HG03066 (cell line): ENCODE measurements around the gene AQP12A.
"Not testable (repeated sequence)": the region's sequence is repeated elsewhere in the genome, so short reads cannot be mapped to it uniquely, and the experiment has no call there.

Source experiments
- ATAC-seq: cut with Tn5 transposase; IDR thresholded peaks from one replicate; pipeline ENCODE4 v1.9.1; 2021; ENCODE audit warnings: low read depth; ENCODE audit not compliant: unreplicated experiment

The AQP12A gene

DNA sequence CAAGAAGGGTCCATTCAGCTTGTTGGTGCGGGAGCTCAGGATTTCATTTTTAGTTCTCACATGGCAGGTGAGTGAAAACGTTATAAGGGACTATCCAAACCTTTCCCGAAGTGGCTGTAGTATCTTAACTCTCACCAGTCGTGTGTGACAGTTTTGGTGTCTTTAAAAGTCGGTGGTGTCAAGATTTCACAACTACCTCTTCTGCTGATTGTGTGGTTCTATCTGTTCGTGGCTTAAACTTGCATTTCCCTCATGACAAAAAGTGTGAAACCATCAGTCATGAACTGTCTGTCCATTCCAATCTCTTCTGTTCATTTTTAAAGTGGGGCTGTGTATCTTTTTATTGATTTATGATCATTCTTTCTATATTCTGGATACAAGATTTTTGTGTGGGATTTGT is 5.2 kb upstream of the AQP12A start:
- no peak for ATAC-seq

DNA sequence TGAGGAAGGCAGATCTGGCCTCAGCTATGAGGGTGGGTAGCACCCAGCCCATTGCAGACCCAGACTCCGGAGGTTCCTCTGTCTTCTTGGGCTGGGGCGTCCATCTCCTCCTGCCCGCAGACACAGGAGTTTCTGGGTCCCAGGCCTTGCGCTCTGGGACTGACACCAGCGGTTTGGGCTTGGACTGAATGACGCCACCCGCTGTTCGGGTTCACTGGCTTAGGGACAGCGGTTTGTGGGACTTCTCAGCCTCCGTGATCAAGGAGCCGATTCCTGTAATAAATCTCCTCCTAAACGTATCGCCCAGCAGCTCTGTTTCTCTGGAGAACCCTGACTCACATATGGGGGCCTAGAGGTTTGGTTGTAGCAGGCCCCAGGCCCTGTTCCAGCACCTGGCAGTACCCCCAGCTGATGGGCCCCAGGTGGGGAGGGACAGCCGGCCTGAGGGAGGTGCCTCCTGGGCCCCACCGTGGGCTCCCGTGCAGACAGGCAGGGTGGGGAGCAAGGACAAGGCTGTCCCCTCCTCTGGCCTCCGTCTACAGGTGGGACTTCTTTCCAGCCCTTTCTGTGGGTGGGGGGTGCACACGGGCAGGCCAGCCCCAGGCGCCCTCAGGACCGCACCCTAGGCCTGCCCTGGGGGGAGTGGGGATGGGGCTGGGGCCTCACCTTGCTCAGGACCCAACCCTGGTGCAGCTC is 4.5 kb upstream of the AQP12A start:
- no peak for ATAC-seq

DNA sequence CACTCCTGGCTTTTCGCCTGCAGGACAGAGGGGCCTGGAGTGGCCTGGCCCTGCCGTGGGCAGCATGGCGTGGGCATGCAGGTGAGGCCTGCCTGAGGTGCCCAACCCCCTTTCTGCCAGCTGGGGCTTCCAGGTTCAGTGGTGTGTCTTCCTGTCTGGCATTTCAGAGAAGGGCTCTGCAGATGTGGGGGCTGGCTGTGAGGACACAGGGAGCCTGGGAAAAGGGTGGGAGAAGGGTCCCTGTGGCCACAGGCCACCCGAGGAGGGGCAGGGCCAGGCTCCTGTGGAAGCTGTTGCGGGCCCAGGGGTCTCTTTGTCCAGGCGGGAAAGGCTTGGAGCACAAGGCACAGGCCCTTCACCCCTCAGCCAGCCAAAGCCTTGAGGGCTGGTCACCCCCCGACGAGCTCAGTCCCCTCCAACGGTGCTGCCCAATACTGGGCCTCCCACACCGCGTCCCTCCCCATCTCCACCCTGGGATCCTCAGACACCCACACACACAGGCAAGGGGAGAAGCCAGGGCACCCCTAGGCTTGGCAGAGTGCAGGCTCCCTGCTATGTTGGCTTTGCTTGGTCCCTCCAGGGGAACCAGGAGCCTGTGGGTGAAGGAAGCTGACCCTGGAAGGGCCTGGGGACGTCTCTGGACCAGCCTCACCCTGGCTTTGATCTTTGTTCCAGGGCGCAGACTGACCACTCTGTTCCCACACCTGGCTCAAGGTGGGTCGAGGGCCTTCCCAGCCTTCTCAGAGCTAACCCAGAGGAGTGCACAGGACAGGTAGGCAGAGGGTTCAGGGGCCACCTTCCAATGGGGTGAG is 3.7 kb upstream of the AQP12A start:
- ATAC-seq = no peak

DNA sequence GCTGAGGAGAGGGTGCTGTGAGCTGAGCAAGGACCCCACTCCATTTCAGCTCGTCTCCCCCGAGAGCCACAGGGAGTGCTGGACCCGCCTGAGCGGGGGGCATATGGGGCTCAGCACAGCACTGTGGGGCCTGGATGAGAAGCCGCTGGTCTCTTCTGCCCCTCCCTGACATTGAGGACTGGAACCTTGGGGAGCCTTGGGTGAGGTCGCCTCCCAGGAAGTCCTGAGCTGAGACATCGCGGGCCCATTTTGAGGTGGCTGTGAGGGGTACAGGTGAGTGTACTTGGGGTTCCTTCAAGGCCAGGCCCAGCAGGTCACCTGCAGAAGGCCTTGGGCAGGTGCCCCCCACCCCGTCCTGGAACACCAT is 3.1 kb upstream of the AQP12A start:
- ATAC-seq = no peak

DNA sequence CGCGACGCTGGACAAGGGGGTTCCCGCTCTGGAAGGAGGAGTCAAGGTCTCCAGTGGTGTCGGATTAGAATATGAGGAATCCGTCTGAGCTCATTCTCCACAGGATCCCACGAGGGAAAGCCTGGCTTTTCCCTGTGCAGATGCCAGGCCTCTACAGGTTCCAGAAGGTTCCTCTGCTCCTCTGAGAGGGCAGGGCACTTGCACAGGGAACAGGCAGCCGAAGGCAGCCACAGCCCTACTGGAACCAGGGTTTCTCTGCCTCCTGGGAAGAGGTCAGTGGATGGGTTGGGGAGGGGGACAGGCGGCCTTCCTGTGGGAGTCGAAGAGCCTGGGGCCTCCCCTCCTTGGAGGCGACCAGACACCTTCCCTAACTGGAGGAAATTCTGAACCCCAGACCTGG is 1.7 kb upstream of the AQP12A start:
- no peak for ATAC-seq

DNA sequence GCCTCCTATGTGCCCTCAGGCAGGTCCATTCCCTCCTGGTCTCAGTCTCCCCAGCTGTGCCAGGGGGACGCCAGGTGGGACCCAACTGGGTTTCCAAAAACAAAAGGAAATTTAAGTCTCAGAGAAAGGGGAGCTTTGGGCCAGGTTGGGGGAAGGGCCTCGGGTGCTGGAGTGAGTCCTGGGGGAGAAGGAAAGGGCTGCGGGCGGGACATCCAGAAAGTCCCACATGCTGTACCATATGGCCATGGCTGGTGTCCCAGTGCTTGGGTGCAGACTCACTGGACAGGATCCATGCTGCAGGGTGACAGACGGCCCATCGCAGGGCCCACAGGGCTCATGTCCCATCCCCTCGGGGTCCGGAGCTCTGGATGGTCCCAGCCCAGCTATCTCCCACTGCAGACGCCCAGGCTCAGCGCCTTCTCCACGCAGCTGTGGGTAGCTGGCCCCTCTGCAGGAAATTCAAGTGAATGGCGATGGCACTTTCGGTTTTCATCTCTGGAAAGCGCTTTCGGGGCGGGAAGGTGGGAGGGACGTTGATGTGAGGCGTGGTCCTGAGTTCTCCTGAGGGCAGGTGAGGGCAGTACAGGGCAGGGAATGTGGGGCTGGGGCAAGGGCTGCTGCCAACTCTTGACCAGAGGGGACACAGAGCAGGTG is 1.1 kb upstream of the AQP12A start:
- ATAC-seq = not testable (repeated sequence)

DNA sequence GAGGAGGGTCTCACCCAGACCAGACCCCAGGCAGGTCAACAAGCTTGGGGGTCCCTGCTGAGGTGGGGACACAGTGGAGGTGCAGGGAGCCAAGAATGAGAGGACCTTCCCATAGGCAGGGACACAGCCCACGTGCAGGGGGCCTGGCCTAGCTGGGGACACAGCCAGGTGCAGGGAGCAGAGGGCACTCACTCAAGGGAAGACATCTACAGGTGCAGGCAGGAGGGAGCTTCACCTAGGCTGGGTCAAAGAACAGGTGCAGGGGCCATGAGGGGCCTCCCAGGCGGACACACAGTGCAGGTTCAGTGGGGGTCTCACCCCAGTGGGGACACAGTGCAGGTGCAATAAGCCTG is 615 bp upstream of the AQP12A start:
- not testable (repeated sequence) for ATAC-seq

DNA sequence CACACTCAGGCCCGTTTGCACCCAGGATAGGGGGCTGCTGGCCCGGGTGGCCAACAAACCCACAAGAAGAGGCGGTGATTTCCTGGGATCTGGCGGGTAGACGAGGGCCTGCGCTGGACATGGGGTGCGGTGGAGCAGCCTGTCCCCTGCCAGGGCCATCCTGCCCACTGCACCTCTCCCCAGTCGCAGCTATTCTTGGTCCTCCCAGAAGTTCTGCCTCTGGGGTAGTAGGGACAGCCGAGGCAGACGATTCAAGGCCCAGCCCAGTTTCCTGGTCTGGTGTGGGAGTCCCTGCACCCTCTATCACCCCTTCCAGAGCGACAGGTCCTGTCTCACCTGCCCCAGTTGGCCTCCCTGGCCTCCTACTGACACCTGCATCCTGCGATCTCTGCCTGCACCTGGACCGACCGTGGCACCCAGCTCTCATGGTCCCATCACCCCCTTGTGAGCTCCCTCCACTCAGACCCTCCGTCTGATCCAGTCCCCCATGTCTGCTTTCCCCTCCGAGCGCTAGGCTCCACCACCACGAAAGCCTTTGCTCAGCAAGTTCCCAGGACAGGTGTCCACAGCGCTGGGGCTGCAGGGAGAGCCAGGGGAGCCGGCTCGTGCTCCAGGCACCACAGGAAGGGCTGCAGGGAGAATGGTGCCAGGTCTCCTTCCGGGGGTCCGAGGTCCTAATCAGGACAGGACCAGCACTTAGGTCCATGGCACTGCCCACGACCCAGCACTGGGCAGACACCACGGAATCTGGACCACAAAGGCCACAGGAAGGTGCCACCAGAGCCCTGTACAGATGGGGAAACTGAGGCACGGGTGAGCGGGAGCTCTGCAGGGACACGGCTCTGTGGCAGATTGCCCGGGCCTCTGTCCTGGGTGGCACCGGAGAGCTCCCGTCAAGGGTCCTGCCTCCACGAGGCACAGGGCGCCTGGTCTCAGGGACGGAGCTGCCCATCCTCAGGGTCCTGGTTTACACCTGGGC is 1.2 kb downstream of the AQP12A start:
- not testable (repeated sequence) for ATAC-seq

DNA sequence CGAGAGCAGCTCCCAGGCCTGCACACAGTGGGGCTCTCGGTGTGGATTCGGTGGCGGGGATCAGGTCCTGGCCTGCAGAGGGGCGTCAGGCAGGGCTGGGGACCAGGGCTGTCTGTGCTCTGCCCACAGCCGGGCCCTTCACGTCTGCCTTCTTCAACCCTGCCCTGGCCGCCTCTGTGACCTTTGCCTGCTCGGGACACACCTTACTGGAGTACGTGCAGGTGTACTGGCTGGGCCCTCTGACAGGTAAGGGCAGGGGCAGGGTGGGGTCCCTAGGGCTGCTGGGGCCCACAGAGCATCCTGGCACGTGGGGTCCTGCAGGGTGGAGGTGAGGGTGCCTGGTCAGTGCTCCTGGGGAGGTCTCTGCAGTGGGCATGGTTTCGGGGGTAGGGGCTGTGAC is 2.6 kb downstream of the AQP12A start:
- not testable (repeated sequence) for ATAC-seq

DNA sequence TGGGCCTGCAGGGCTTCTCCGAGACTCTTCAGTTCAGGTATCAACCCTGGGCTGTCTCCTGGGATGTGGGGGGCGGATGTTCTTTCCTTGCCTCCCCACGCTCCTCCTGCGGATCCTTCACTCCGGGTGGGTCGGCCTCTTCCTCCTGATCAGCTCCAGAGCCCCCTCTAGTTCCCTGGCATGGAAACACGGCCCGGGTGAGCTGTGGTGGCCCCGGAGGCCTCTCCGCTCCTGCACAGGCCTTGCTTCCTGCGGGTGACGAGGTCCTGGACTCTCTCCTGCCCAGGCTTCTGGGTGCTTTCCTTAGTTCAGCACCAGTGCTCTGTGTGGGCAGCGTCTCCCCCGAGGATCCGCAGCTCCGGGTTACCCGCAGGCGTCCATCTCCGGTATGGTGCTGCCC is 3.9 kb downstream of the AQP12A start:
- ATAC-seq = not testable (repeated sequence)

DNA sequence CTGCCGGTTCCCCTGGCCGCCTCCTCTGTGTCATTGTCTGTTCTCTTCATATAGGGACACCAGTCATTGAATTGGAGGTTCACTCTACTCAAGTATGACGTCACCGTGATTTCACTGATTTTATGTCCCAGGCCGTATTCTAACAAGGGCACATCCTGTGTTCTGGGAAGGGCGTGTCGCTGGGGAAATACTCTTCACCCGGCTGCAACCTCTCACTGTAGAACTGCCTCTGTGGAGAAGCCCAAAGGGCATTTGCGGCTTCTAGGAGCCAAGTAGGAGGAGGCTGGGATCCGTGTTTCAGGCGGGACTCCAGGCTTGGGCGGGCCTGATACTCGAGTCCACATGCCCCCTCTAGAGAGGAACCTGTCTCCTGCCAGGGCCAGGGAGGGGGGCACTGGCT is 4.8 kb downstream of the AQP12A start:
- ATAC-seq = not testable (repeated sequence)

DNA sequence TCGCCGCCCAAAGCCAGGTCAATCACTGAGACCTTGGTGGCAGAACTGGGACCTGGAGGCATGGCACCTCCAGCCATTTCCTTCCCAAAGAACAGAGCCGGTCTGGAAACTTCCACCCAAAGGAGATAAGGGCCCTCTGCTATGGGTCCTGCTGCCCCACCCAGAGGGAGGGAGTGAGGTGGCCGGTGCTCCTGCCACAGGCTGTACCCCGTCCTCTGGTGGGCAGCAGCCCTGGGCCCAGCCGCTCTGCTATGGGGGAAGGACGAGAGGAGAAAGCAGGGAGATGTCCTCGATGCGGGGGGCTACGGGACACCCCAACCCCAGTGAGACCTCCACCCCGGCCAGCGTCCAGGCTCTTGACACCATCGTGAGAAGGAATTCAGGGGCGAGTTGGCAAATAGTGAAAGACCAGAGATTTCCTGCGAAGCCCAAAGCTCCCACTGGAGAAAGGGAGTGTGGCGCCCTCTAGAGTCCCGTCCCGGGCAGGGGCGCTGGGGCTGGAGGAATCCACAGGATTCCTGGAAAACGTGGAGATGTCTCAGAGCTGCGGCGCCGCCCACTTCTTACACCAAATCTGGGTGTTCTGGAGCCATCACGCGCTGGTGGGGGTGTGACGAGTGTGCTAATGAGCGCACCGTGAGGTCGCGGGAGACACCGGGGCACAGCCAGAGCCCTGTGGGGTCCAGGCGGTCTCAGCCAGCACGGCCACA is 7.3 kb downstream of the AQP12A start:
- ATAC-seq = not testable (repeated sequence)

DNA sequence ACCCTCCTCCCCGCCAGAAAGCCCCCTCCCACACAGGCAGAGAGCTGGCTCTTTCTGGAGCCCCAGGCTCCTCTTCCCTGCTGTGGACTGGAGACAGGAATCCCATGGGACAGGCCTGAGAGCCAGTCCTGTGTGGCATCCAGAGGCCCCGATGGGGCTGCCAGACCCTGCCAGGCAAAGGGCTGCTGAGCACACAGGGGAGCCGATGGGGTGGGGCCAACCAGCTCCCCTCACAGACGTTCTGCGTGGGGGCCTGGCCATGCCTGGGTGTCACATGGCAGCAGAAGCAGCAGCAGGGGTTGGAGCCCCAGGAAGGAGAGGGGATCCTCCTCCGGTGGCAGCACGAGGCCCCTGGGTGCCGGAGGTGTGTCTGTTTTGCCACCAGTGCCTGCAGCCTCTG is 8.2 kb downstream of the AQP12A start:
- ATAC-seq = not testable (repeated sequence)

DNA sequence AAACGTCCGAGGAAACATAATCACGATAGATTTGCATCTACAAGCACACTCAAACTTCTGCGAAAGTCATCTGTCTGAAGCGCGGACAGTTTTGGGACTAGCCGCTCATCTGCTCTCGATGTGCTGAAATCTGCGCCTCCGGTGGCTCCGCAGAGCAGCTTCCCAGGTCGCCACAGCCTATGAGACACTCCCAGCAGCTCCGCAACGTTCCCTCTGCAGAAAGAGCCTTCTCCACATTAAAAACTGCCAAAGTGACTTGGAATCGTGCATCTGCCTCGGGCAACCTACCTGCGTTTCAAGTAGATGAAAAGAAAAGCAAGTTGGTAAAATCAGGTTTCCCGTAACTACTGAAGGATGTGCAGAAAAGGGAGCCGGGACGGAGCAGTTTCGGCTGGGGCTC is 8.9 kb downstream of the AQP12A start:
- ATAC-seq = not testable (repeated sequence)

DNA sequence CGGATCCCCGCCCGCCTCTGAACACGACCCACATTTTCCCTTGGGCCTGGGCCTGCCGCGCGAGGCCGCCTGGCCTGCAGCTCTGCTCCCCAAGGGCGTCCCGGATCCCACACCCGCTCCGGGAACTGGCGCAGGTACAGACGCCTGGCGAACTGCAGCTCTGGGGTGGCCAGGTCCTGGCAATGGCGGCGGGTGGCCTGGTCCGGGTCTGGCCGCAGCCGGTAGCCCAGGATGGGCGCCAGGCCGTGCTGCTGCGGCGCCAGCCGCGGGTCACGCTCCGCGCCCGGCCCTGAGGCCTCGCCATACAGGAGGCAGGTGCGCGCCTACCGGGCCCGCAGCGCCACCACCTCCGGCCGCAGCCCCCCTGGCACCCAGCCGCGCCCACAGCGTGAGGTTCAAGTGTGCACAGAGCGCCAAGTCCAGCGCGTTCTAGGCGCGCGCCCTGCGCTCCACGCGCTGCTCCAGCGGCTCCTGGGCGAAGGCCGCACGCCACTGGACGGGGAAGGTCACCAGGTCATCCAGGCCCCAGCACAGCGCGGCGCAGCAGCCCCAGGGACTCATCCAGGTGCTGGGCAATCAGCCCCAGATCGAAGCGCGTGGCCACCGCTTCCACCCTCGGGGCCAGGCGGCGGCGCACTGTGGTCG is 9.5 kb downstream of the AQP12A start:
- ATAC-seq = no peak

DNA sequence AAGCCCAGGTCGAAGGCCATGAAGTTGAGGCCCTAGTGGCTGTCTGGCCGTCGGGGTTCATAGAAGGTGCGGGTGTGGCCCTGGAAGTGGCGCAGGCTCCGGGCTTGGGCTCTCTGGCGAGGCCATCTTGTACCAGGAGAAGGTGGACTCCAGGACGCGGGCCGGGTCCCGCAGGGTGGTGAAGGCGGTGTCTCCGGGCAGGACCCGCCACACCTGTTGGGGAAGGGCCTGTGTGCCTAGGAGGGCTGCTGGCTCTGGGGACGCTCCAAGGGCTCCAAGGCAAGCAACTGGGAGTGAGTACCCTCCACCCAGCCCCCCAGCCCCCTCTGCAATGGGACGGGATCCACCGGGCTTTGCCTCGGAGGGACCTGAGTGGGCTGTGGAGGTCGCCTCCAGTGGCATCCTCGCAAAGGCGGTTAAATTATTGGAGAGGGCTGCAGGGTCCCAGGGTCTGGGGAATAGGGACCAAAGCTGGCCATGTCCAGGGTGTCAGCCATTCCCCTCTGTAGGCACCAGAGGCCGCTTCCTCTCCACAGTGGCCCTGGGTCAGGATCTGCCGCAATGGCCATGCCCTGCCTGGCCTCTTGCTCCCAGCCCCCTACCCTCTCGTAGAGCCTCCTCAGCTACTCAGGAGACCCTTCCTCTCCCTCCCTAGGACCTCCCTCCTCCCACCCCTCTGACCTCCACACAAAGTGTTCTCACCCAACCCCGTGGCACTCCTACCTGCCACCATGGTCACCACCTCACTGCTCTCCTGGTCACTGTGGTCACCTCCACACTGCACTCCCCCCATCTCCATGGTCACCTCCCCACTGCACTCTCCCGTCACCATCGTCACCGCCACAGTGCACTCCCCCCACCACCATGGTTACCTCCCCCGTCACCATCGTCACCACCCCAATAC is 10.3 kb downstream of the AQP12A start:
- ATAC-seq = no peak

DNA sequence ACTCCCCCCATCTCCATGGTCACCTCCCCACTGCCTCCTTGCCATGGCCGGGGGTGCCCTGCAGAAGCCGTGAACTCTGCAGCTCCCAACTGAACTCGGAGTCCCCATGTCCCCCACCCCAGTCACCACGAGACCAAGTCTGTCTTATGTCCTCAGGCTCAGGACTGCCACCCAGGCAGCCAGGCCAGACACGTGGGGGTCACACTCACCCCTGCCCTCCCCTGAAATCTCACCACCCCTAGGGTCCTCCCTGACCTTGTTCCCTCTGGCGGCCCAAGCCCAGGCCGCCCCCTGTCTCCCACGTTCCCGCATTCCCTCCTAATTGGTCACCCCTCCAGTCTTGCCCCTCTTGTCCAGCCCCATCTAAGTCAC is 11.0 kb downstream of the AQP12A start:
- ATAC-seq = no peak
